ENCODE measurements around the gene CCT8L2.
"Not testable (repeated sequence)": the region's sequence is repeated elsewhere in the genome, so short reads cannot be mapped to it uniquely, and the experiment has no call there.

DNA sequence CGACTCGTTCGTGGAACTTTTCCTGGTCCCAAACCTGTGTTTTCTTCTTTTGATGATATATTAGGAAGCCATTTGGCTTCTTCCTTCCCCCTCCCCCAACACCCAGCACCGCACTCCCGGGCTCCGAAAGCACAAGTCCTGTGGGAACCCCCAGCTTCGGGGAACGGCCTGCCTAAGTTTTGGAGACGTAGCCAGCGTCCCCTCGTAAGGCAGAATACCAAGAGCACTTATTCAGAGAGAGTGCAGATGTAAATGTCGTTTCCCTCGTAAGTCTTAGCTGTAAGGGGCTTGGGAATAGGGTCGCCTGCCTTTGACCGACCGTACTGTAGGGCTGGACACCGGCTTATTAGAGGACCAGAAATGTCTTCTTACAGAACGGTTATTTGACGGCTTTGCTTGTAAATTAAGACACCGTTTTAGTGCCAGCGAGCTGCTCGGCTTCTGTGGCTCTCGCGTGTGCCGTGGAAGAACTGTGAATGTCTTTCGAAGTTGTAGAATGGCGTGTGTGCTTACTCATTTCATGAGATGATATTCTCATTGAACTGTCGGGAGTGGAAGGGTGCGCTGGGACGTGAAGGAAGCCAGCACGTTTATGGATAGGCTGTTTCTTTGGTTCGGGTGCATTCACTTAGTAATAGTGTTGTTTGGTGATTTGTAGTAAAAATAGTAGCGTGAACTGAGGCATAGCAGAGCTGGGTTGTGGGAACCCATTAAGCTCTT lies 10.3 kb upstream of the CCT8L2 start:
- TF ChIP-seq POLR2A (IDR thresholded peaks at IDR 0.05), result not testable (repeated sequence)
- TF ChIP-seq, protein P1, sequence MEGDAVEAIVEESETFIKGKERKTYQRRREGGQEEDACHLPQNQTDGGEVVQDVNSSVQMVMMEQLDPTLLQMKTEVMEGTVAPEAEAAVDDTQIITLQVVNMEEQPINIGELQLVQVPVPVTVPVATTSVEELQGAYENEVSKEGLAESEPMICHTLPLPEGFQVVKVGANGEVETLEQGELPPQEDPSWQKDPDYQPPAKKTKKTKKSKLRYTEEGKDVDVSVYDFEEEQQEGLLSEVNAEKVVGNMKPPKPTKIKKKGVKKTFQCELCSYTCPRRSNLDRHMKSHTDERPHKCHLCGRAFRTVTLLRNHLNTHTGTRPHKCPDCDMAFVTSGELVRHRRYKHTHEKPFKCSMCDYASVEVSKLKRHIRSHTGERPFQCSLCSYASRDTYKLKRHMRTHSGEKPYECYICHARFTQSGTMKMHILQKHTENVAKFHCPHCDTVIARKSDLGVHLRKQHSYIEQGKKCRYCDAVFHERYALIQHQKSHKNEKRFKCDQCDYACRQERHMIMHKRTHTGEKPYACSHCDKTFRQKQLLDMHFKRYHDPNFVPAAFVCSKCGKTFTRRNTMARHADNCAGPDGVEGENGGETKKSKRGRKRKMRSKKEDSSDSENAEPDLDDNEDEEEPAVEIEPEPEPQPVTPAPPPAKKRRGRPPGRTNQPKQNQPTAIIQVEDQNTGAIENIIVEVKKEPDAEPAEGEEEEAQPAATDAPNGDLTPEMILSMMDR (IDR thresholded peaks at IDR 0.05), result not testable (repeated sequence)

Data from esophagus squamous epithelium (tissue), 4 donors.